Esophagus squamous epithelium (tissue), 4 donors: ENCODE data around the gene LRRFIP2.

ENCODE experiments used
- CTCF ChIP-seq, 6 experiments: fragments of 450-650 bp in 4 of 6; fragments of 200-600 bp in 2 of 6; sonication (generic) in 2 of 6; IDR thresholded peaks; one replicate each; pipeline ENCODE4 v1.5.1; 2016 to 2019; ENCODE audit warnings: antibody characterized with exemption in 6 of 6, mild to moderate bottlenecking in 4 of 6, moderate library complexity in 4 of 6
- POLR2A ChIP-seq, 4 donors: fragments of 450-650 bp; IDR thresholded peaks; one replicate each; pipeline ENCODE4 v1.6.1; 2017; ENCODE audit warnings: antibody characterized with exemption in 4 of 4, mild to moderate bottlenecking in 4 of 4, moderate library complexity in 3 of 4

- TF ChIP-seq POLR2A (IDR thresholded peaks at IDR 0.05) (no peak), CTCF (IDR thresholded peaks at IDR 0.05) (no peak)
Measured at GRCh38 chr3:37129871-37130270, 44.5 kb downstream of the LRRFIP2 start.
